Activated naive CD4-positive, alpha-beta T cell treated with anti-CD3 and anti-CD28 coated beads, Interleukin-2, amount 10 ng/mL, durations not matched to agents 7 days and 5 days (primary cell): ENCODE data around the gene KIAA0513.

Source experiments
- CTCF ChIA-PET: fragments of 350-600 bp; sonication (Branson Sonifier 250); formaldehyde crosslinking; loops from one replicate; lab custom pipeline; 2021; ENCODE audit warnings: antibody characterized with exemption; lab: Charles Lee
- DNase-seq: peaks from one replicate; pipeline ENCODE4 v3.0.0-alpha.2; 2020
- H3K27ac Mint-ChIP-seq: one replicate; pipeline ENCODE4 v1.8.0; 2021; ENCODE audit warnings: mild to moderate bottlenecking, moderate library complexity, mixed read lengths
- H3K27me3 Mint-ChIP-seq: one replicate; pipeline ENCODE4 v1.8.0; 2021; ENCODE audit warnings: mild to moderate bottlenecking, mixed read lengths
- H3K36me3 Mint-ChIP-seq: one replicate; pipeline ENCODE4 v1.8.0; 2021; ENCODE audit warnings: mixed read lengths
- H3K4me1 Mint-ChIP-seq: one replicate; pipeline ENCODE4 v1.8.0; 2021; ENCODE audit warnings: mixed read lengths
- H3K4me3 Mint-ChIP-seq: one replicate; pipeline ENCODE4 v1.8.0; 2021; ENCODE audit warnings: mild to moderate bottlenecking, moderate library complexity, mixed read lengths
- H3K9me3 Mint-ChIP-seq: one replicate; pipeline ENCODE4 v1.8.0; 2021; ENCODE audit warnings: mixed read lengths

KIAA0513 gene

GRCh38 chr16:85067426-85067825 lies 39.8 kb downstream of the KIAA0513 start:
- no peaks in the 10 kb centered on the region for H3K9me3 Mint-ChIP-seq
- H3K4me1 Mint-ChIP-seq, result no peaks in the 10 kb centered on the region
- CTCF ChIA-PET, result no interaction called here
- no peaks in the 10 kb centered on the region for H3K27me3 Mint-ChIP-seq
- H3K27ac Mint-ChIP-seq, result no peak overlapping the region
- peaks cover 3% of the 10 kb centered on the region for H3K36me3 Mint-ChIP-seq
- no peak for DNase-seq
- no peak overlapping the region for H3K4me3 Mint-ChIP-seq

DNA sequence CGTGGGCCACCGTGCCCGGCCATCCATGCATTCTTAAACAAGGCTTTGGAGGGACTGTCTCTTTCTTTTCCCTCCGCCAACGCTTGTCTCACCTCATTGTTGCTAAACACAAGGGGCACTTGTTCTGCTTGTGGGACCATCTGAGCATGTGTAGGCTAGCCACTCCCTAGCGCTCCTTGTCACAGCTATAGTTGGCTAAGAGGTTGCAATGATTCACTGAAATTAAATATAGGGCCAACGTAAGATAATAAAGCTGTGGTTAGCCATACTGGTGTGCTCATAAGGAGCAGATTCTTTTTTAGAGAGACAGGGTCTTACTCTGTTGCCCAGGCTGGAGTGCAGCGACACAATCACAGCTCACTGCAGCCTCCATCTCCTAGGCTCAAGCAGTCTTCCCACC lies 41.2 kb downstream of the KIAA0513 start:
- Mint-ChIP-seq H3K4me1 (no peaks in the 10 kb centered on the region), H3K27me3 (no peaks in the 10 kb centered on the region), H3K36me3 (peaks cover 3% of the 10 kb centered on the region), H3K9me3 (no peaks in the 10 kb centered on the region), H3K4me3 (no peak overlapping the region), H3K27ac (no peak overlapping the region)
- CTCF ChIA-PET, result no interaction called here
- no peak for DNase-seq

DNA sequence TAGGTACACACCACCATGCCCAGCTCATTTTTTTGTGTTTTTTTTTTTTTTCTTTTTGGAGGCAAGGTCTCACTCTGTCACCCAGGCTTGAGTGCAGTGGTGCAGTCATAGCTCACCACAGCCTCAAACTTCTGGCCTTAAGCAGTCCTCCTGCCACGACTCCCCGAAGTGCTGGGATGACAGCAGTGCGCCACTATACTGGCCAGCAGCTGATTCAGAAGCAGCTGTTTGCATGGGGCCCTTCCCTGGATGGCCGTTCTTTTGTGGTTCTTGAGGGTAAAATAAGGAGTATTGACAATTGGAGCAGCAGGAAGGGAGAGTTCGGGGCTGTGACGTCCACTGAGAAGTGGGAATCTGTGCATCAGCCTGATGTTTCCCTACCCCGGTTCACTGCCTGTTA lies 41.6 kb downstream of the KIAA0513 start:
- Mint-ChIP-seq H3K27ac (no peak overlapping the region), H3K4me1 (no peaks in the 10 kb centered on the region), H3K36me3 (peaks cover 3% of the 10 kb centered on the region), H3K27me3 (no peaks in the 10 kb centered on the region), H3K9me3 (no peaks in the 10 kb centered on the region), H3K4me3 (no peak overlapping the region)
- CTCF ChIA-PET, result no interaction called here
- DNase-seq, result no peak

DNA sequence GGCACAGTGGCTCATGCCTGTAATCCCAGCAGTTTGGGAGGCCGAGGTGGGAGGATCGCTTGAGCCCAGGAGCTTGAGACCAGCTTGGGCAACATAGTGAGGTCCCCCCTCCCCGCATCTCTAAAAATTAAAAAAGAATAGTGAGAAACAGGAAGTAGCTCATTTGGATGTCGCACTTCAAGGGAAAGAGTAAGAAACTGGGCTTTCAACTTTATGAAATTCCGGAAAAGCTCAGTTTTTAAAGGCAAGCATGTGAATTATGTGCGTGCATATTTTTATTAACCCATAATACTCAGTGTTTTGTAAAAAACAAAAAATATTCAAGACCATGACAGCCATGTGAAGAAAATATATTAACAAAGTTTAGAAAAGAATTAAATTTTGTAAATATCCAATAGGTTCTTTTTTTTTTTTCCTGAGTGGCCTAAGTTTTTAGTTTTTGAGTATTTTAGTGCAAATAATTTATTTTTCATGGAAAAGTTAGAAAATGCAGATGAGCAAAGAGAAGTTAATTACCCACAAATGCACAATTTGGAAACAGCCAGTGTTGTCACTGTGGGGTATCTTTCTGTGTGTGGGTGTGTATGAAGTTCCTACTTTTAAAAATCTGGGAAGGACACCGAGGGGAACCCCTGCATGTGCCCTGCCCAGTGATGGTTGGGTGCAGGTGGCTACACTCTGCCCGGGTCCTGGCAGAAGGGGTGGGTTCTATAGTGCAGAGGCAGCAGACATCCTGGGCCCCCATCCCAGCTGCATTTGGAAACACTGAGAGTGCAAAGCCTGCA lies 44.7 kb downstream of the KIAA0513 start:
- H3K4me3 Mint-ChIP-seq, result no peak overlapping the region
- H3K27me3 Mint-ChIP-seq, result no peaks in the 10 kb centered on the region
- CTCF ChIA-PET, result no interaction called here
- peaks cover 3% of the 10 kb centered on the region for H3K36me3 Mint-ChIP-seq
- H3K9me3 Mint-ChIP-seq, result no peaks in the 10 kb centered on the region
- H3K27ac Mint-ChIP-seq, result no peak overlapping the region
- DNase-seq, result no peak
- H3K4me1 Mint-ChIP-seq, result no peaks in the 10 kb centered on the region

DNA sequence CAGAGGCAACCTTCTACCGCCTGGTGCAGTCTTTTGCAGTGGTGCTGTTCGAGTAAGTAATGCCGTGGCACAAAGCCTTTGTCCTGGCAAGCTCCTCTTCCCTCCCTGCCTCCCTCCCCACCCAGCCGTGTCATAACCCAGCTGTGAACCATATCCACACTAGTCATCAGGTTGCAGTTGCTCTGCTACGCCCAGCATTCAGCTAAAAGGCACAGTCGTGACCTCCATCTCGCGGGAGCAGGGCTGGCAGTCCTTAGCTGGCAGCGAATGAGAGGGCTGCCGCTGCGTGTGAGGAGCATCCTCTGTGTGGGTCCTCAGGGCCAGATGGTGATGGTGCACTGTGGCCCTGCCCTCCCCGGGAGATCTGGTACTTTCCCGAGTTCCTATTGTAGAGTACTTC lies 45.4 kb downstream of the KIAA0513 start:
- Mint-ChIP-seq H3K4me3 (no peak overlapping the region), H3K27me3 (no peaks in the 10 kb centered on the region), H3K27ac (no peak overlapping the region), H3K4me1 (no peaks in the 10 kb centered on the region), H3K9me3 (no peaks in the 10 kb centered on the region), H3K36me3 (peaks cover 3% of the 10 kb centered on the region)
- CTCF ChIA-PET, result no interaction called here
- DNase-seq, result no peak

DNA sequence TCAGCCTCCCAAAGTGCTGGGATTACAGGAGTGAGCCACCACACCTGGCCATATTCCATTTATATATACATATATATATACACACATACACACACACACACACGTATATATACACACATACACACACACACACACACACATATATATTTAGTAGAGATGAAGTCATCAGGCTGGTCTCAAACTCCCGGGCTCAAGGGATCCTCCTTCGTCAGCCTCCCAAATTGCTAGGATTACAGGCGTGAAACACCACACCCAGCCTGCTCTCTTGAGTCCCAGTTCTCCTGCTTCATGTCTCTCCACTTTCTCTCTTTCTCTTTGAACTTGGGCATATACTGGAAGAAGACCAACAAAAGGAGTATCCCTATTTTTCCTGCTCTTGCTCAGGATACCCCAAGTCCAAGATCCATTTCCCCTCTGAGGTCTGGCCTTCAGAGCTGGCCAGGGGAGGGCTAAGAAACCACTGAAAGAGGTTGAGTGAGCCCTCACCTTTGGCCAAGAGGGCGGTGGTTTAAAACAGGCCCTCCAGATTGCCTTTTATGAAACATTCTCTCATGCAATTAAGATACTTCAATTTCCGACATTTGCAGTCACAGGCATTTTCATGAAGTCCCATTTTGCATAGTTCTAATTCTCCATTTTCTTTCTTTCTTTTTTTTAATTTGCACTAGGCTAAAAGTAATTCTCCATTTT lies 46.8 kb downstream of the KIAA0513 start:
- H3K4me1 Mint-ChIP-seq, result no peaks in the 10 kb centered on the region
- CTCF ChIA-PET, result interaction anchor here (1.3 kb wide), 1 partner anchor 10 kb away, joined by 3 read pairs; no protein-coding TSS in a partner anchor
- H3K4me3 Mint-ChIP-seq, result no peak overlapping the region
- H3K27ac Mint-ChIP-seq, result no peak overlapping the region
- no peaks in the 10 kb centered on the region for H3K27me3 Mint-ChIP-seq
- H3K9me3 Mint-ChIP-seq, result no peaks in the 10 kb centered on the region
- H3K36me3 Mint-ChIP-seq, result peaks cover 3% of the 10 kb centered on the region
- DNase-seq, result no peak

DNA sequence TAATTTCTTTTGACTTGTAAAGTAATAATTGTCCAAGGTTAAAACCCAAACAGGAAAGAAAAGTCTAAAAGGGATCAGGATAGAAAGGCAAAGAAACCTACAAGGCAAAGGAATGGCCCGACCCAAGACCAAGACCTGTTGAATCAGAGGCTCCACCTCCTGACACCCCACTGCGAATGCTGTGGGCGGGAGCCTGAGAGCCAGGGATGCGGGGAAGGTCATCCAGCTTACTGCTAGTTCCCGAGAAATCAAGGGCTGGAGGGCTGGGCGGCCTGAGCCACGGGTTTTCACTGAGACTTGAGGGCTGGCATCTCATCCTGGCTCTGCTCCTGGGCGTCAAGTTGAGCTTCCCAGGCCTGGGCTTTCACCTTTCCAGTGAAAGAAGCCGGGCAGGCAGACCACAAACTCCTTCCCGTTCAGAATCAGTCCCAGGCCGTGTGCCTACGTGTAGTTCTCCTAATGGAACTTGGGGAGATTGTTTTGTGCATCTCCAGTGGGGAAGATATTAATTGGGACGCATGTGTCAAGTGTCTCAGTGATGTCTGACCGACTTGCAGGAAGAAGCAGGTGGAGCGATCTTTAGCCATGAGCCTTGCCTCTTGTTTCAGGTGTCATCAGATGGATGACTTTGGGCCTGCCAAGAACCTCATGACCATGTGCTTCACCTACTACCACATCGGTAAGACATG lies 47.8 kb downstream of the KIAA0513 start:
- Mint-ChIP-seq H3K4me1 (no peaks in the 10 kb centered on the region), H3K27me3 (no peaks in the 10 kb centered on the region), H3K4me3 (no peak overlapping the region), H3K36me3 (peaks cover 3% of the 10 kb centered on the region), H3K27ac (no peak overlapping the region), H3K9me3 (no peaks in the 10 kb centered on the region)
- no peak for DNase-seq
- CTCF ChIA-PET, result interaction anchor here (0.9 kb wide), 1 partner anchor 19 kb away, joined by 4 read pairs; no protein-coding TSS in a partner anchor

DNA sequence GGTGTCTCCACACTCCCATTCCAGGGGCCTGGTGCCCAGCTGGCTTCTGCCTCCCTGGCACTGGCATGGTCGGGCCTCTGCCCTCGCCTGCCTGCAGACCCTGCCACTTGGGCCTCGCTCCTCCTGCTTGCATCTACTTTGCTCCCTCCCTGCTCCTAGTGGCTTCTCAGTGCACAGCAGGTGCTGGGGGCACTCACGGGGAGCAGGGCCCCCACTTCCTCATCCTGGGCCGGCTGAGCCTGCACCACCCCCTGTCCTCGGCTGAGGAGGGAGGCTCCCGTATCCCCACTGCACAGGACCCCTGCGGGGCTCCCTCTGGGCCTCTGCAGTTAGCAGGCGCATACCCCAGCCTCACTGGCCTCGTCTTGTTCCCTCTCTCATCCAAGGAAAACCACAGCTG lies 49.4 kb downstream of the KIAA0513 start:
- Mint-ChIP-seq H3K9me3 (no peaks in the 10 kb centered on the region), H3K36me3 (no peaks in the 10 kb centered on the region), H3K4me1 (no peaks in the 10 kb centered on the region), H3K27me3 (peaks cover 7% of the 10 kb centered on the region), H3K4me3 (no peak overlapping the region), H3K27ac (no peak overlapping the region)
- CTCF ChIA-PET, result no interaction called here
- no peak for DNase-seq

GRCh38 chr16:85077576-85078125 lies 50.1 kb downstream of the KIAA0513 start:
- H3K9me3 Mint-ChIP-seq, result no peaks in the 10 kb centered on the region
- no peaks in the 10 kb centered on the region for H3K4me1 Mint-ChIP-seq
- H3K36me3 Mint-ChIP-seq, result no peaks in the 10 kb centered on the region
- CTCF ChIA-PET, result no interaction called here
- H3K27ac Mint-ChIP-seq, result no peak overlapping the region
- H3K4me3 Mint-ChIP-seq, result no peak overlapping the region
- peaks cover 9% of the 10 kb centered on the region for H3K27me3 Mint-ChIP-seq
- DNase-seq, result no peak

DNA sequence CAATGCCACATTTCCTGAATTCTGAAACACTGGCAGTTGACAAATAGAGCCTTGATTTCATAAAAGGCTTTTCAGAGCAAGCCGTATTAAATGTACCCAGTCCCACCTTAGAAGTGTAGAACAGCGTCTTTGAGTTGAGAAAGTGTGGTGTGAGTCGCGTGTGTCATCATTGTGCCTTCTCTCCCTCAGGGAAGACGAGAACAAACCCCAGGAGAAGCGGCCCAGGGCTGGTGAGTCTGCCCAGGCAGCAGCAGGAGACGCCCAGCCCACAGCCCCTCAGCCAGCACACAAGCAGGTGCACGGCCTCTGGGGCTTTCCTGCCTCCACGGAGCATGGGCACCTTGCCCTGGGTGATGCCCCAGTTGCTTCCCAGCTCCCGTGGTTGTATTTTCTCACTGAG lies 50.6 kb downstream of the KIAA0513 start:
- H3K4me3 Mint-ChIP-seq, result no peak overlapping the region
- peaks cover 2% of the 10 kb centered on the region for H3K4me1 Mint-ChIP-seq
- DNase-seq, result no peak
- peaks cover 12% of the 10 kb centered on the region for H3K27me3 Mint-ChIP-seq
- CTCF ChIA-PET, result no interaction called here
- H3K9me3 Mint-ChIP-seq, result no peaks in the 10 kb centered on the region
- H3K27ac Mint-ChIP-seq, result no peak overlapping the region
- no peaks in the 10 kb centered on the region for H3K36me3 Mint-ChIP-seq

DNA sequence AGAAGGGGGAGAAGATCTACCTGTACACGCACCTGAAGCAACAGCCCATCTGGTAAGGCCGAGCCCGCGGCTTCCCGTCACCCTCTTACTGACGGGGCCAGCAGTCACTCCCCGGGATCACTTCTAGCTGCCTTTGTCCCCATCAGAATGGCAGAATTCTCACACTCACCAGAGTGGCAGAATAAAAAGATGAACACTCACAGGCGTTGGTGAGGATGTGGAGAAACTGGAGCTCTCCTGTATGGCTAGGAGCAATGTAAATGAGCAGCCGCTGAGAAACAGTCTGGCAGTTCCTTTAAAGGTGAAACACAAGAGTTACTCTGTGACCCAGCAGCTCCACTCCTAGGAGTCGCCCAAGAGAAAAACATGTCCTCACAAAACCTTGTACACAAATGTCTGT lies 51.4 kb downstream of the KIAA0513 start:
- CTCF ChIA-PET, result no interaction called here
- peaks cover 17% of the 10 kb centered on the region for H3K27me3 Mint-ChIP-seq
- no peak overlapping the region for H3K4me3 Mint-ChIP-seq
- peaks cover 2% of the 10 kb centered on the region for H3K4me1 Mint-ChIP-seq
- no peaks in the 10 kb centered on the region for H3K9me3 Mint-ChIP-seq
- H3K36me3 Mint-ChIP-seq, result no peaks in the 10 kb centered on the region
- no peak for DNase-seq
- no peak overlapping the region for H3K27ac Mint-ChIP-seq

DNA sequence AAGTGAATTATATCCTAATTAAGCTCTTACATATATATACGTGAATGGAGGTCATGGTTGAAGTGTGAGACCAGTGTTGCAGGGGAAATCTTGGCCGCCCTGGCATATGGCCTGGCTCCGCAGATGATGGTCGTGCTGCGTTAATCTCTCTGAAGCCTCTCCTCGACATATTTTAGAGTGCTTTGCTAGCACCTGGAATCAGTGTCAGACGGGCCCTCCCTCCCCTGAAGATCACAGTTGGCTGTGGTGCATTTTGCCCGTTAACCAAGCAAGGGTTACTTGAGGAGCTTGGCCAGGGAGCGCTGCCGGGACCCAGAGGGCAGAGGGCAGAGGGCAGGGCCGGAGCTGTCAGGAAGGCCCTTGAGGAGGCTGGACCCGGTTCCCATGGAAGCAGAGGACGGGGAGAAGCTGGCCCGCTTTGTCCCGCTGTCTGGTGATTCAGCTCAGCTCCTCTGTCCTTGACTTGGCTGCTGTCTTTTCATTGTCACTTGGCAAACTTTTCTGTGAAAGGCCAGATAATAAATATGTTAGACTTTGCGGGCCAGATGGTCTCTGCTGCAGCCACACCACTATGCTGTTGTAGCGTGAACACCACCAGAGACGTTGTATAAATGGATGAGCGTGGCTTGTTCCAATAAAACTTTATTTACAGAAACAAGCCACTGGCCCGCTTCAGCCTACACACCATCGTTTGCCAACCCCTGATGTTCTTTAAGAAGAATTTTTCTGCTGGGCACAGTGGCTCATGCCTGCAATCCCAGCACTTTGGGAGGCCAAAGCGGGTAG lies 52.4 kb downstream of the KIAA0513 start:
- Mint-ChIP-seq H3K27ac (no peak overlapping the region), H3K4me1 (peaks cover 2% of the 10 kb centered on the region), H3K4me3 (no peak overlapping the region), H3K9me3 (no peaks in the 10 kb centered on the region), H3K36me3 (no peaks in the 10 kb centered on the region), H3K27me3 (peaks cover 17% of the 10 kb centered on the region)
- CTCF ChIA-PET, result no interaction called here
- no peak for DNase-seq

- CTCF ChIA-PET, result no interaction called here
- no peak for DNase-seq
- peaks cover 2% of the 10 kb centered on the region for H3K4me1 Mint-ChIP-seq
- H3K27ac Mint-ChIP-seq, result no peak overlapping the region
- H3K9me3 Mint-ChIP-seq, result no peaks in the 10 kb centered on the region
- no peaks in the 10 kb centered on the region for H3K36me3 Mint-ChIP-seq
- H3K4me3 Mint-ChIP-seq, result no peak overlapping the region
- H3K27me3 Mint-ChIP-seq, result peaks cover 17% of the 10 kb centered on the region
Observed at GRCh38 chr16:85081038-85081437, 53.4 kb downstream of the KIAA0513 start.

- CTCF ChIA-PET, result no interaction called here
- H3K27ac Mint-ChIP-seq, result no peak overlapping the region
- H3K9me3 Mint-ChIP-seq, result no peaks in the 10 kb centered on the region
Observed at GRCh38 chr16:85081765-85082164, 54.2 kb downstream of the KIAA0513 start.

More at GRCh38 chr16:85081765-85082164, 54.2 kb downstream of the KIAA0513 start:
- no peaks in the 10 kb centered on the region for H3K36me3 Mint-ChIP-seq
- H3K27me3 Mint-ChIP-seq, result peaks cover 17% of the 10 kb centered on the region
- DNase-seq, result no peak
- peaks cover 5% of the 10 kb centered on the region for H3K4me1 Mint-ChIP-seq
- H3K4me3 Mint-ChIP-seq, result no peak overlapping the region
